WTC11 (cell line): ENCODE measurements around the gene HIP1. TPM values are rescaled to one million over a fixed set of nuclear protein-coding genes. Genes with fewer than 3 reads are reported as not detected.
A peak's percentile ranks its signal among the peaks of the same experiment; 100 is the strongest.

Source experiments
- ATAC-seq: fragments of 200-7000 bp; cut with Tn5 transposase; 2 replicates; pipeline ENCODE4 v1.10.0; 2021; ENCODE audit warnings: mild to moderate bottlenecking, moderate library complexity
- CTCF ChIA-PET: fragments of 300-600 bp; sonication (Branson Sonifier 250); formaldehyde crosslinking; loops from one replicate; lab custom pipeline; 2021; ENCODE audit warnings: antibody characterized with exemption; lab: Charles Lee
- POLR2A ChIA-PET: fragments of 350-600 bp; sonication (Branson Sonifier 250); formaldehyde crosslinking; loops from one replicate; lab custom pipeline; 2021; ENCODE audit warnings: antibody characterized with exemption; lab: Charles Lee
- DNase-seq: peaks from one replicate; pipeline ENCODE4 v3.0.0; 2021; ENCODE audit warnings: low spot score
- H3K27ac Mint-ChIP-seq: 2 replicates; pipeline ENCODE4 v1.8.0; 2021; ENCODE audit warnings: mixed read lengths
- H3K27me3 Mint-ChIP-seq: 2 replicates; pipeline ENCODE4 v1.8.0; 2021; ENCODE audit warnings: low read depth, mild to moderate bottlenecking, moderate library complexity, mixed read lengths
- H3K36me3 Mint-ChIP-seq: 2 replicates; pipeline ENCODE4 v1.8.0; 2021; ENCODE audit warnings: mixed read lengths
- H3K4me1 Mint-ChIP-seq: 2 replicates; pipeline ENCODE4 v1.8.0; 2022; ENCODE audit warnings: mixed read lengths
- H3K4me3 Mint-ChIP-seq: 2 replicates; pipeline ENCODE4 v1.8.0; 2021; ENCODE audit warnings: mild to moderate bottlenecking, moderate library complexity, mixed read lengths
- H3K9me3 Mint-ChIP-seq: 2 replicates; pipeline ENCODE4 v1.8.0; 2021; ENCODE audit warnings: mixed read lengths
- E2F5 ChIP-seq: sonication (generic); formaldehyde crosslinking; IDR thresholded peaks from 2 replicates; pipeline ENCODE4 v1.8.1; 2022; ENCODE audit warnings: mild to moderate bottlenecking, moderate library complexity, missing genetic modification reagents
- FOXK1 ChIP-seq: sonication (generic); formaldehyde crosslinking; IDR thresholded peaks from 2 replicates; pipeline ENCODE4 v1.8.0; 2022; ENCODE audit warnings: mild to moderate bottlenecking, moderate library complexity, missing genetic modification reagents
- FOXP1 ChIP-seq: sonication (generic); formaldehyde crosslinking; IDR thresholded peaks from 2 replicates; pipeline ENCODE4 v1.8.0; 2022; ENCODE audit warnings: missing genetic modification reagents, mild to moderate bottlenecking, moderate library complexity, borderline replicate concordance
- HMGXB4 ChIP-seq: sonication (generic); formaldehyde crosslinking; IDR thresholded peaks from 2 replicates; pipeline ENCODE4 v1.8.1; 2023; ENCODE audit warnings: mild to moderate bottlenecking, moderate library complexity, missing genetic modification reagents
- IRF2 ChIP-seq: sonication (generic); formaldehyde crosslinking; IDR thresholded peaks from 2 replicates; pipeline ENCODE4 v1.8.0; 2022; ENCODE audit warnings: low read depth, missing genetic modification reagents, borderline replicate concordance
- JUN ChIP-seq: sonication (generic); formaldehyde crosslinking; IDR thresholded peaks from 2 replicates; pipeline ENCODE4 v1.8.0; 2023; ENCODE audit warnings: mild to moderate bottlenecking, missing genetic modification reagents
- KAT7 ChIP-seq: sonication (generic); formaldehyde crosslinking; IDR thresholded peaks from 2 replicates; pipeline ENCODE4 v1.8.1; 2023; ENCODE audit warnings: missing genetic modification reagents, mild to moderate bottlenecking, borderline replicate concordance
- MLX ChIP-seq: sonication (generic); formaldehyde crosslinking; IDR thresholded peaks from 2 replicates; pipeline ENCODE4 v1.8.1; 2023; ENCODE audit warnings: mild to moderate bottlenecking, missing genetic modification reagents, moderate library complexity
- MYBL2 ChIP-seq: sonication (generic); formaldehyde crosslinking; IDR thresholded peaks from 2 replicates; pipeline ENCODE4 v1.8.1; 2023; ENCODE audit warnings: mild to moderate bottlenecking, moderate library complexity, missing genetic modification reagents
- NFATC4 ChIP-seq: fragments of 250-450 bp; sonication (Bioruptor Pico); IDR thresholded peaks from 2 replicates; pipeline ENCODE4 v1.9.0; 2021; ENCODE audit warnings: mild to moderate bottlenecking
- PRDM15 ChIP-seq: sonication (generic); formaldehyde crosslinking; IDR thresholded peaks from 2 replicates; pipeline ENCODE4 v1.8.0; 2022; ENCODE audit warnings: missing genetic modification reagents
- PRRX2 ChIP-seq: fragments of 250-450 bp; sonication (Bioruptor Pico); IDR thresholded peaks from 2 replicates; pipeline ENCODE4 v1.8.0; 2021; ENCODE audit warnings: mild to moderate bottlenecking
- TCF7 ChIP-seq: sonication (generic); formaldehyde crosslinking; IDR thresholded peaks from 2 replicates; pipeline ENCODE4 v1.8.0; 2022; ENCODE audit warnings: mild to moderate bottlenecking, low read depth, missing genetic modification reagents, moderate library complexity
- TEAD1 ChIP-seq: sonication (generic); formaldehyde crosslinking; IDR thresholded peaks from 2 replicates; pipeline ENCODE4 v1.8.0; 2022; ENCODE audit warnings: mild to moderate bottlenecking, missing genetic modification reagents
- ZBTB43 ChIP-seq: sonication (generic); formaldehyde crosslinking; IDR thresholded peaks from 2 replicates; pipeline ENCODE4 v1.8.1; 2023; ENCODE audit warnings: mild to moderate bottlenecking, missing genetic modification reagents
- ZNF138 ChIP-seq: sonication (generic); formaldehyde crosslinking; conservative IDR thresholded peaks from 2 replicates; pipeline ENCODE4 v1.8.1; 2022; ENCODE audit warnings: mild to moderate bottlenecking, moderate library complexity, missing genetic modification reagents
- ZNF219 ChIP-seq: sonication (generic); formaldehyde crosslinking; IDR thresholded peaks from 2 replicates; pipeline ENCODE4 v1.8.0; 2023; ENCODE audit warnings: missing genetic modification reagents, mild to moderate bottlenecking, borderline replicate concordance
- ZNF317 ChIP-seq: sonication (generic); formaldehyde crosslinking; IDR thresholded peaks from 2 replicates; pipeline ENCODE4 v1.8.1; 2023; ENCODE audit warnings: low read depth, mild to moderate bottlenecking, moderate library complexity, missing genetic modification reagents, borderline replicate concordance
- ZSCAN18 ChIP-seq: fragments of 250-450 bp; sonication (Bioruptor Pico); IDR thresholded peaks from 2 replicates; pipeline ENCODE4 v2.1.2; 2022; ENCODE audit warnings: mild to moderate bottlenecking, moderate library complexity
- total RNA-seq: library from RNA; stranded (reverse); gene quantifications from 3 replicates; pipeline ENCODE4 v1.2.3, GENCODE V29; 2021

Gene HIP1
- total RNA-seq, 1 experiment from 2014 or later: 75.8 TPM

- CTCF ChIA-PET: interaction anchor here (0.6 to 3.3 kb wide), 9 partner anchors 11 to 142 kb away, joined by 3 to 19 read pairs (median 3); no protein-coding TSS in a partner anchor
- Mint-ChIP-seq H3K4me1 (peaks cover 22% of the 10 kb centered on the region), H3K9me3 (no peaks in the 10 kb centered on the region)
- POLR2A ChIA-PET: interaction anchor here (0.6 to 1.3 kb wide), 2 partner anchors 90 to 292 kb away, joined by 3 to 5 read pairs; no protein-coding TSS in a partner anchor
- no peak for TF ChIP-seq IRF2 (CRISPR knock-in tag)
- TF ChIP-seq MLX (CRISPR knock-in tag): no peak
- TF ChIP-seq HMGXB4: no peak
- TF ChIP-seq NFATC4 (CRISPR knock-in tag): no peak
- no peak for TF ChIP-seq FOXP1 (CRISPR knock-in tag)
- no peak for TF ChIP-seq TEAD1 (CRISPR knock-in tag)
- TF ChIP-seq E2F5 (CRISPR knock-in tag): no peak
- TF ChIP-seq PRRX2 (CRISPR knock-in tag): no peak
- TF ChIP-seq ZSCAN18 (CRISPR knock-in tag): no peak
- no peak for TF ChIP-seq PRDM15 (CRISPR knock-in tag)
- no peak for TF ChIP-seq ZNF317 (CRISPR knock-in tag)
- TF ChIP-seq, all 79 proteins: peak for 0
- Mint-ChIP-seq H3K27me3 (peaks cover 32% of the 10 kb centered on the region), H3K27ac (peak overlapping the region; percentile 95), H3K36me3 (no peaks in the 10 kb centered on the region), H3K4me3 (peak overlapping the region; percentile 95)
- DNase-seq (no peak), ATAC-seq (no peak)
Measured at GRCh38 chr7:75739796-75740672, 1.3 kb upstream of the HIP1 start.

GRCh38 chr7:75738975-75739795 is 444 bp upstream of the HIP1 start:
- no peaks in the 10 kb centered on the region for H3K36me3 Mint-ChIP-seq
- peak overlapping the region; percentile 95 for H3K4me3 Mint-ChIP-seq
- ATAC-seq: peak; percentile 98
- peak; percentile 100 for DNase-seq
- H3K27ac Mint-ChIP-seq: peak overlapping the region; percentile 95
- H3K4me1 Mint-ChIP-seq: peaks cover 27% of the 10 kb centered on the region
- H3K9me3 Mint-ChIP-seq: no peaks in the 10 kb centered on the region
- CTCF ChIA-PET: interaction anchor here (0.6 to 3.3 kb wide), 7 partner anchors 11 to 27 kb away, joined by 3 to 19 read pairs (median 3); no protein-coding TSS in a partner anchor
- peaks cover 32% of the 10 kb centered on the region for H3K27me3 Mint-ChIP-seq
- POLR2A ChIA-PET: interaction anchor here (0.6 to 1.3 kb wide), 2 partner anchors 89 to 292 kb away, joined by 3 to 5 read pairs; no protein-coding TSS in a partner anchor
- TF ChIP-seq ZNF317 (CRISPR knock-in tag): no peak
- no peak for TF ChIP-seq ZNF138 (CRISPR knock-in tag)
- TF ChIP-seq MYBL2: peak; percentile 7; the same call in 1 of the 2 replicates
- no peak for TF ChIP-seq KAT7 (CRISPR knock-in tag)
- TF ChIP-seq TCF7: no peak
- TF ChIP-seq ZSCAN18 (CRISPR knock-in tag): no peak
- TF ChIP-seq ZNF219 (CRISPR knock-in tag): no peak
- TF ChIP-seq JUN (CRISPR knock-in tag): no peak
- no peak; the same call in 1 of the 2 replicates for TF ChIP-seq ZBTB43 (CRISPR knock-in tag)
- TF ChIP-seq FOXK1 (CRISPR knock-in tag): 0 out of 2 replicates have a peak, but pooled peaks have one; percentile 20
